Left ventricle myocardium superior (tissue), 1 donor: ENCODE measurements around the gene CACNG8. TPM values are rescaled to one million over a fixed set of nuclear protein-coding genes. Genes with fewer than 3 reads are reported as not detected.
"Not testable (repeated sequence)": the region's sequence is repeated elsewhere in the genome, so short reads cannot be mapped to it uniquely, and the experiment has no call there.

ENCODE experiments used
- ATAC-seq: fragments of 200-7000 bp; cut with Tn5 transposase; one replicate; pipeline ENCODE4 v1.9.1; 2020; ENCODE audit warnings: mild to moderate bottlenecking, moderate library complexity
- DNase-seq: peaks from one replicate; pipeline ENCODE4 v3.0.0-alpha.2; 2020
- intact Hi-C: fragments of 100-400 bp; cut with micrococcal nuclease; formaldehyde crosslinking; loops from one replicate; pipeline ENCODE4 v1.11.0; 2022
- total RNA-seq: library from RNA; stranded (reverse); fragmentation: NEBNext Ultra II Directional; extraction: Animal tissue kit (Norgen Biotek cat#: 25700); gene quantifications from one replicate; pipeline ENCODE4 v1.2.1, GENCODE V29; 2021
- donor health status: DM: no; HTN: yes; CAD: no; lungs with severe emphysema.

Gene CACNG8
- total RNA-seq, 1 donor from 2014 or later: 0.02 TPM

GRCh38 chr19:54023191-54023590 is 60.5 kb downstream of the CACNG8 start:
- DNase-seq (no peak), ATAC-seq (no peak)
- intact Hi-C loops: loop anchor here (10.0 kb wide), 2 partner anchors 108 to 178 kb away; no protein-coding TSS in a partner anchor

GRCh38 chr19:54024660-54025059 is 61.9 kb downstream of the CACNG8 start:
- no peak for DNase-seq
- ATAC-seq: no peak
- intact Hi-C loops: loop anchor here (10.0 kb wide), 2 partner anchors 110 to 180 kb away; no protein-coding TSS in a partner anchor

GRCh38 chr19:54026656-54027055 is 63.9 kb downstream of the CACNG8 start:
- no peak for DNase-seq
- intact Hi-C loops: loop anchor here (10.0 kb wide), 2 partner anchors 112 to 182 kb away; no protein-coding TSS in a partner anchor
- no peak for ATAC-seq

GRCh38 chr19:54029301-54029700 is 66.6 kb downstream of the CACNG8 start:
- no peak for ATAC-seq
- DNase-seq: no peak
- intact Hi-C loops: loop anchor here (10.0 kb wide), 2 partner anchors 114 to 184 kb away; no protein-coding TSS in a partner anchor

GRCh38 chr19:54029930-54030490 is 67.3 kb downstream of the CACNG8 start:
- ATAC-seq: no peak
- intact Hi-C loops: loop anchor here (10.0 kb wide), 2 partner anchors 115 to 185 kb away; no protein-coding TSS in a partner anchor
- DNase-seq: peak; percentile 38

- ATAC-seq (no peak), DNase-seq (no peak)
- intact Hi-C loops: no loop called here
These were observed 68.3 kb downstream of the CACNG8 start for GRCh38 chr19:54030895-54031586.

GRCh38 chr19:54035215-54036178 is 72.8 kb downstream of the CACNG8 start:
- DNase-seq: no peak
- intact Hi-C loops: no loop called here
- ATAC-seq: no peak

GRCh38 chr19:54036542-54036941 is 73.8 kb downstream of the CACNG8 start:
- intact Hi-C loops, DNase-seq, ATAC-seq: not testable (repeated sequence)

Other genes starting within 250 kb of the CACNG8 start
- gene NLRP12, start 138.6 kb upstream of the CACNG8 start, total RNA-seq: 0.22 TPM
- 112 TPM for gene MYADM, start 95.1 kb upstream of the CACNG8 start, total RNA-seq
- not detected for gene PRKCG, start 80.7 kb upstream of the CACNG8 start, total RNA-seq
- gene CACNG7, start 53.7 kb upstream of the CACNG8 start, total RNA-seq: not detected
- not detected for gene CACNG6, start 28.7 kb downstream of the CACNG8 start, total RNA-seq
- gene VSTM1, start 101.0 kb downstream of the CACNG8 start, total RNA-seq: not detected
- not detected for gene TARM1, start 118.4 kb downstream of the CACNG8 start, total RNA-seq
- 1.1 TPM for gene OSCAR, start 137.9 kb downstream of the CACNG8 start, total RNA-seq
- gene NDUFA3, start 139.9 kb downstream of the CACNG8 start, total RNA-seq: 589 TPM
- 14.3 TPM for gene TFPT, start 152.7 kb downstream of the CACNG8 start, total RNA-seq
- 43.2 TPM for gene PRPF31, start 152.8 kb downstream of the CACNG8 start, total RNA-seq
- 23.2 TPM for gene CNOT3, start 174.8 kb downstream of the CACNG8 start, total RNA-seq
- gene LENG1, start 196.8 kb downstream of the CACNG8 start, total RNA-seq: 5.9 TPM
- 1.7 TPM for gene TMC4, start 210.2 kb downstream of the CACNG8 start, total RNA-seq
- 14.8 TPM for gene MBOAT7, start 226.6 kb downstream of the CACNG8 start, total RNA-seq
- gene TSEN34, start 228.4 kb downstream of the CACNG8 start, total RNA-seq: 18.5 TPM
- gene RPS9, start 237.9 kb downstream of the CACNG8 start, total RNA-seq: 601 TPM